ENCODE results near the gene PAX1.

Gene PAX1

DNA sequence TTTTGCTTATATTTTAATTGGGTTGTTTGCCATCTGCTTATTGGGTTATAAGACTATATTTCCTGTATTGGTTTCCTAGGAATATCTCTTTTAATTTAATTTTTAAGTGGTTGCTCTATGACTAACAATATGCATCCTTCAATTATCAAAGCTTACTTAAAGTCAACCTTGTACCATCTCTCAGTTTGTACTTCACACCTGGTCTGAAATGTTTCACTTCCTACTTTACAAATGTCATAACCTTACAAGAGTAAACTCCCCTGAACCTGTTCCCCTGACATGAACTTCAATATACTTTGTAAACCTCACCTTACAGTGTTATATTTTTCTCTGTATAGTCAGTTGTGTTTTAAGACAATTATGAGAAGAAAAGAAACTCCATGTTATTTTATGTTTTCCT is 35.8 kb downstream of the PAX1 start:
- no peak for DNase-seq

DNA sequence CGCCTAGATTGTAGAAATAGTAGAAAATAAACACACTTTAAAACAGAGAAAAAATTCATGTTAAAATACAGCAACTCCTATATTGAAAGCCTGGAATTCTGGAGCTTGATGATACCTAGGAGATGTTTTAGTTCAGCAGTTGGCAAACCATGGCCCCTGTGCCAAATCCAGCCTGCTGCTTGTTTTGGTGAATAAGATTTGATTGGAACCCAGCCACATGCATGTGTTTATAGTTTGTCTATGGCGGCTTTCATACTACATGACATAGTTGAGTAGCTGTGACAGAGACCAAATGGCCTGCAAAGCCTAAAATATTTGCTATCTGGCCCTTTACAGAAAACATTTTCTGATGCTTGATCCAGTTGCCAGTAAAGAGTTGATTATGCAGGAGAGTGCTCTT is 57.2 kb downstream of the PAX1 start:
- DNase-seq = no peak

DNA sequence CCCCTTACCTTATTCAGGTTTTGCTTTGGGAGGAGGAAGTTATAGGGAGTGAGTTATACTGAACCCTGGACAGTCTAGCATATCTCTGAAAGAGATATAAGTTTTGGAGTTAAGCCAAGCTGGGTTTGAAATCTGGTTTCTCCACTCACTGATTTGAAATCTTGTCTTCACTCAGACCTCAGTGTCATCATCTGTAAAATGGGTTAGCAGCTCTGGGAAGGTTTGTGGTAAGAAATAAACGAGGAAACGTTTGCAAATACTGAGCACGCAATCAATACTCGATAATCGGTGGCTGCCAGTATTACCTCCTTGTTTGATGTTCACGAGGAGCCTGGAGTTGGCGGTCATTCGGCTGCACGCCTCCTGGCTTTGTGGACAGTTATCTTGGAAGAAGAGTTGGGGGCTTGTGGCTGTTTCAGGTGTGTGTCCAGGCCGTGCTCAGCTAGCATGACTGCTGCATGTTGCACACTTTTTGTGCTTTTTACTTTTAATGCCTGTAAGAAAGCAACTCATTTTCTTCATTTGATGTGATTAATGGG is 61.8 kb downstream of the PAX1 start:
- DNase-seq = no peak

DNA sequence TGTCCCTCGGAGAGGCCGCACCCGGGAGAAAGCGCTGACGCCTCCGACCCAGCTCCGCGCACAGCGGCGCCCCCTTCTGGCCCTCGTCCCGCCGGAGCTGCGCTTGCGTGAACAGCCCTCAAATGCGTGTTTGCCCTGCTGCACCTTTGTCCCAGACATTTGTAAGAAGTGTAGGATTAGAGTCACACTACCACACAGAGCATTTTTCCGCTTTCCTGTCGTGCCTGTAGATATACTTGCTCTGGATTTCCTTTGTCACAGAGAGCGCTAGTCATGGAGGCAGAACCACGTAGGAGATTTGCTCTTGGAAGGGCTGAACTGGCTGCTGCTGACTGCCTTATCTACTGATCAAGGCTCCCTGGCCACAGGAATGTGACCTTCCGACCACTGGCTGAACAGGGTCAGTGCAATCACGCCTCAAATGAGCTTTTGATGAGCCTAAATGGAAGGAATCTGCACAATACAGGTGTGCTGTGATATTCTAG is 62.3 kb downstream of the PAX1 start:
- DNase-seq = no peak

All from NCI-H1048 (cell line).